ENCODE data around the gene FOXA2. TPM values are rescaled to one million over a fixed set of nuclear protein-coding genes. Genes with fewer than 3 reads are reported as not detected.

FOXA2 gene
- polyA plus RNA-seq (2012; ENCODE audit: low read depth, missing spikeins), result not detected

GRCh38 chr20:22584522-22584921 is at the start of gene FOXA2:
Gene FOXA2 (minus strand): TSS chr20:22584572. CDS start chr20:22584278, 294 bp downstream.
- DNase-seq (ENCODE audit: insufficient read length, low spot score) (no peak), FAIRE-seq (no peak)
- TF ChIP-seq POLR2AphosphoS5 (IDR thresholded peaks at IDR 0.05; ENCODE audit: low read depth, low read length) (no peak), POU2F2 (IDR thresholded peaks at IDR 0.05; ENCODE audit: low read depth, low read length) (no peak), SPI1 (IDR thresholded peaks at IDR 0.05; ENCODE audit: low read depth, low read length) (no peak), PAX5 (IDR thresholded peaks at IDR 0.05; ENCODE audit: insufficient read depth, low read length, severe bottlenecking) (no peak), TAF1 (IDR thresholded peaks at IDR 0.05; ENCODE audit: low read depth, low read length) (no peak), POLR2A (IDR thresholded peaks at IDR 0.05; ENCODE audit: low read depth, low read length) (no peak)

DNA sequence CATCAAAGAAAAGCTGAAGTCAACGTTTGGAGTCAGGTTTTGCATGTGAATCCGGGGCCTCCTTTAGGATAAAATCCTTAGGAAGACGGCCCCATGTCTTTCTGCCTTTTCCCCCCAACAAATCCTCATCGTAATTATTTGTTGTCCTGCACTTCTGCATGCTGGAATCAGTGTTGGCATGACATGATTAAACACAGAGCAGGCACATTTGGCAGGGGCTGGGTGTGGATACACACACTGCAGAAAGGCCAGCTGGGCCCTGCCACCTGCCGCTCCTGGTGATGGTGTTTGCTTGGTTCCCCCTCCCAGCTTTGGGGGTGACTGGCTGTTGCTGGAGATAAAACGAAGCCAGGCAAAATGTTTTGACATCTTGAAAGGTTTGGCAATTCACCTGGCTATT is 46.3 kb upstream of the FOXA2 start:
- DNase-seq (ENCODE audit: insufficient read length, low spot score) (no peak), FAIRE-seq (no peak)
- no peak for TF ChIP-seq PAX5 (IDR thresholded peaks at IDR 0.05; ENCODE audit: insufficient read depth, low read length, severe bottlenecking)
- no peak for TF ChIP-seq POLR2A (IDR thresholded peaks at IDR 0.05; ENCODE audit: low read depth, low read length)
- no peak for TF ChIP-seq POU2F2 (IDR thresholded peaks at IDR 0.05; ENCODE audit: low read depth, low read length)
- no peak for TF ChIP-seq SPI1 (IDR thresholded peaks at IDR 0.05; ENCODE audit: low read depth, low read length)
- TF ChIP-seq TAF1 (IDR thresholded peaks at IDR 0.05; ENCODE audit: low read depth, low read length), result no peak
- no peak for TF ChIP-seq POLR2AphosphoS5 (IDR thresholded peaks at IDR 0.05; ENCODE audit: low read depth, low read length)

GRCh38 chr20:22629927-22630326 is 45.6 kb upstream of the FOXA2 start:
- no peak for FAIRE-seq
- TF ChIP-seq POLR2A (IDR thresholded peaks at IDR 0.05; ENCODE audit: low read depth, low read length), result no peak

DNA sequence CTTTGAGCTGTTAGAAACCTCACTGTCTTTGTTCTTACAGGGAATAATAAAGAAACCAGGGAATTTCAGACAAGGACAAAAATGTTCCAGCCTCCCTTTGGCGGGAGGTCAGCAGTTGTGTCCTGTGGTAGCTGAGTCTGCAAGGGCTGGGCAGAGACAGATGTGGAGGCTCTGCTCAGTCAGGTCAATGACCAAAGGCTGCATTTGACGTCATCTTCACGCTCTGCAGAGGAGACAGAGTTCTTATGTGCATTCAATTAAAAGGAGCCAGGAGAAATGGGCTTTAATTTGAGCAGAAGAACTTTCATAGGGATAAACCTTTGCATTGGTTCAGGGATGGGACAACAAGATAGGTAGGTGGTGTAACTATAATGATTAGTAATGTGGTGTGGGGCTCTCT is 45.1 kb upstream of the FOXA2 start:
- TF ChIP-seq POLR2A (IDR thresholded peaks at IDR 0.05; ENCODE audit: low read depth, low read length) (no peak), PAX5 (IDR thresholded peaks at IDR 0.05; ENCODE audit: insufficient read depth, low read length, severe bottlenecking) (no peak), POLR2AphosphoS5 (IDR thresholded peaks at IDR 0.05; ENCODE audit: low read depth, low read length) (no peak), SPI1 (IDR thresholded peaks at IDR 0.05; ENCODE audit: low read depth, low read length) (no peak), TAF1 (IDR thresholded peaks at IDR 0.05; ENCODE audit: low read depth, low read length) (no peak), POU2F2 (IDR thresholded peaks at IDR 0.05; ENCODE audit: low read depth, low read length) (no peak)
- FAIRE-seq (no peak), DNase-seq (ENCODE audit: insufficient read length, low spot score) (no peak)

More at GRCh38 chr20:22629927-22630326, 45.6 kb upstream of the FOXA2 start:
- DNase-seq (ENCODE audit: insufficient read length, low spot score), result no peak

DNA sequence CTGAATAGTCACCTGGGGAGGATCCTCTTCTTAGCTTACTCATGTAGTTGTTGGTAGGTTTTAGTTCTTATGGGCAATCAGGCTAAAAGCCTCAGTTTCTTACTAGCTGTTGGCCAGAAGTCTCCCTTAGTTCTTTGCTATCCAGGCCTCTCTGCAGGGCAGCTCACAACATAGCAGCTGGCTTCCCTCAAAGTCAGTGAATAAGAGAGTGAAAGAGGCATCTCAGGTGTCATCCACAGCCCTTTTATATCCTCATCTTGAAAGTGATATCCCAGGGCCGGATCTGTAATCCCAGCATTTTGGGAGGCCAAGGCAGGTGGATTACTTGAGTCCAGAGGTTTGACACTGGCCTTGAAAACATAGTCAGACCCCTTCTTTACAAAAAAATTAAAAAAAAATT is 42.1 kb upstream of the FOXA2 start:
- no peak for DNase-seq (ENCODE audit: insufficient read length, low spot score)
- FAIRE-seq, result no peak
- TF ChIP-seq POU2F2 (IDR thresholded peaks at IDR 0.05; ENCODE audit: low read depth, low read length) (no peak), PAX5 (IDR thresholded peaks at IDR 0.05; ENCODE audit: insufficient read depth, low read length, severe bottlenecking) (no peak), SPI1 (IDR thresholded peaks at IDR 0.05; ENCODE audit: low read depth, low read length) (no peak), POLR2AphosphoS5 (IDR thresholded peaks at IDR 0.05; ENCODE audit: low read depth, low read length) (no peak), POLR2A (IDR thresholded peaks at IDR 0.05; ENCODE audit: low read depth, low read length) (no peak), TAF1 (IDR thresholded peaks at IDR 0.05; ENCODE audit: low read depth, low read length) (no peak)

DNA sequence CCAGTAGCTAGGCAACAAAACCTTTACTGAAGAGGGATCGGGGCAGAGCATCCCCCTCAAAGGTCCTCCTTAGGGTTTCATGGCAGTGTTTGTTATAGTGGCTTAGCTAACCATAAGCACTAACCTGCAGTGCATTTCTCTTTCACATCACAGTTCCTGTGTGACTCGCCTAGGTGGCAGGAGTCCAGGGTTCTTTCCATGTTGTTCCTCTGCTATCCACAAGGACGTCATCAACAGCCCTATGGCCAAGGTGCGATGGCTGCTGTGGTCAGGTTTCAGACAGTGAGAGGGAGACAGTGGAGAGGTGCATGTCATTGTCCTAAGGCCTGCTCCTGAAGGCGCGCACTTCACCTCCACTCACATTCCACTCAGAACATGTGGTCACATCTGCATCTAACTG is 38.8 kb upstream of the FOXA2 start:
- FAIRE-seq (no peak), DNase-seq (ENCODE audit: insufficient read length, low spot score) (no peak)
- TF ChIP-seq SPI1 (IDR thresholded peaks at IDR 0.05; ENCODE audit: low read depth, low read length), result no peak

DNA sequence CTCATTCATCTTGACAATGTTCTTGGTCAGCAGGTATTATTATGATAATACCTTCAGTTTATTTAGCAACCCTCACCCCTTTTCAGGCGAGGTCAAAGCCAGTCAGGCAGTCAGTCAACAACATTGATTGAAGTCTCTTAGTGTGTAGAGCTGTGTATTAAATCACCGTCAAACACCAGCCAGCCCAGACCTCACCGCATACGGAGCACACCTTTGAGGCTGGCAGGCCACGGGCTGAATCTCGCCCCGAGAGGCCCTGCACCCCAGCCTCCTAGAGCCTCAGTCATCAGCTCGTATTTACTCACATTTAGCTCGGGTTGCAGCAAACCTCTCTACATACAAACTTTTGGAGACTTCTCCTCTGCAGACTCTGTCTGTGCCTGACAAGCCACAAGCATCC is 36.0 kb upstream of the FOXA2 start:
- DNase-seq (ENCODE audit: insufficient read length, low spot score) (no peak), FAIRE-seq (no peak)

GRCh38 chr20:22619806-22620205 is 35.4 kb upstream of the FOXA2 start:
- no peak for DNase-seq (ENCODE audit: insufficient read length, low spot score)
- TF ChIP-seq POLR2A (IDR thresholded peaks at IDR 0.05; ENCODE audit: low read depth, low read length), result no peak
- TF ChIP-seq POLR2AphosphoS5 (IDR thresholded peaks at IDR 0.05; ENCODE audit: low read depth, low read length), result no peak
- TF ChIP-seq PAX5 (IDR thresholded peaks at IDR 0.05; ENCODE audit: insufficient read depth, low read length, severe bottlenecking), result no peak
- TF ChIP-seq POU2F2 (IDR thresholded peaks at IDR 0.05; ENCODE audit: low read depth, low read length), result no peak
- no peak for TF ChIP-seq TAF1 (IDR thresholded peaks at IDR 0.05; ENCODE audit: low read depth, low read length)
- TF ChIP-seq SPI1 (IDR thresholded peaks at IDR 0.05; ENCODE audit: low read depth, low read length), result no peak
- no peak for FAIRE-seq

More for the DNA sequence above, 36.0 kb upstream of the FOXA2 start:
- TF ChIP-seq SPI1 (IDR thresholded peaks at IDR 0.05; ENCODE audit: low read depth, low read length), result no peak
- TF ChIP-seq POLR2A (IDR thresholded peaks at IDR 0.05; ENCODE audit: low read depth, low read length), result no peak
- no peak for TF ChIP-seq POU2F2 (IDR thresholded peaks at IDR 0.05; ENCODE audit: low read depth, low read length)
- no peak for TF ChIP-seq POLR2AphosphoS5 (IDR thresholded peaks at IDR 0.05; ENCODE audit: low read depth, low read length)
- no peak for TF ChIP-seq TAF1 (IDR thresholded peaks at IDR 0.05; ENCODE audit: low read depth, low read length)
- no peak for TF ChIP-seq PAX5 (IDR thresholded peaks at IDR 0.05; ENCODE audit: insufficient read depth, low read length, severe bottlenecking)

- FAIRE-seq (no peak), DNase-seq (ENCODE audit: insufficient read length, low spot score) (no peak)
- no peak for TF ChIP-seq POLR2AphosphoS5 (IDR thresholded peaks at IDR 0.05; ENCODE audit: low read depth, low read length)
- no peak for TF ChIP-seq SPI1 (IDR thresholded peaks at IDR 0.05; ENCODE audit: low read depth, low read length)
- no peak for TF ChIP-seq POLR2A (IDR thresholded peaks at IDR 0.05; ENCODE audit: low read depth, low read length)
- no peak for TF ChIP-seq POU2F2 (IDR thresholded peaks at IDR 0.05; ENCODE audit: low read depth, low read length)
- no peak for TF ChIP-seq TAF1 (IDR thresholded peaks at IDR 0.05; ENCODE audit: low read depth, low read length)
Measured at GRCh38 chr20:22619272-22619671, 34.9 kb upstream of the FOXA2 start.

DNA sequence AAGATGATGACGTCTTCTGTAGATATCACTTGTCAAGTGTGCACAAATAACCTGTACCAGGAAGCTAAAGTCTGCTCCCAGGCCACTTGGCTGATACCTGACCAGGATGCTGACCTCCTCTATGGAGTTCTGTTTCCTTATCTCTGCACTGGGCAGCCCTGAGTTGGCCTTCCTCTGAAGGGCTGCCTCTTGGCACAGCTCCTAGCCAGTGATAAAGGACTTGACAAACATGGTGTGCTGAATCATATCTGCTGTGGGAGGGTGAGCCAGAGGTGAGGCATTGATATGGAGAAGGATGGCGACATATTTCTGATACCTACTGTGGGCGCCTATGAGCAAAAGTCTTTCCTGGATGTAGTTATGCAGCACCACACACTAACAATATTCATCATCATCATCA is 32.8 kb upstream of the FOXA2 start:
- DNase-seq (ENCODE audit: insufficient read length, low spot score) (no peak), FAIRE-seq (no peak)
- TF ChIP-seq POU2F2 (IDR thresholded peaks at IDR 0.05; ENCODE audit: low read depth, low read length) (no peak), SPI1 (IDR thresholded peaks at IDR 0.05; ENCODE audit: low read depth, low read length) (no peak), TAF1 (IDR thresholded peaks at IDR 0.05; ENCODE audit: low read depth, low read length) (no peak), POLR2A (IDR thresholded peaks at IDR 0.05; ENCODE audit: low read depth, low read length) (no peak), POLR2AphosphoS5 (IDR thresholded peaks at IDR 0.05; ENCODE audit: low read depth, low read length) (no peak), PAX5 (IDR thresholded peaks at IDR 0.05; ENCODE audit: insufficient read depth, low read length, severe bottlenecking) (no peak)

Measured in GM12891 (cell line).